ENCODE data around the gene CNBP.

DNA sequence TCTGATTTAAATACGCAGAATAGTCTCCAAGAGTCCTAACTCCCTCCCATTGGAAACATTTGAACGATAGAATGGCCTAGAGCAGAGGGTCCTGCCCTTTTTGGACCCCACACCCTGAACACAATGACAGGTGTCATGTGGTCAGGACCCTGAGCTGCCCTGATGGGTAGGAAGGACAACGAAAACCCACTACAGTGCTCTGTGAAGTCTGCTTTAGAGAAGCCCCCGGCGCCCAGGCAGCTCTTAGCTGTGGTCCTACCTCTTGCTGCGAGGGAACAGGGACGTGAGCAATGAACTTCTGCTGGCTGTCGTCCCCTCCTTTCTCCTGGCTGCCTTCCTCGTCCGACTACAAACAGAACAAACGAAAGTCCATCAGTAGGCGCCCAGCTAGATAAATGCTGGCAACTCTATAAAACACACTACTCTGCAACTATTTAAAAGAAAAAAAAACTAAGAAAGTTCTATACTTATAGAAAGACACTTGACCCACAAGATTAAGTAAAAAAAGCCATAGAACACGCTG is 53.3 kb downstream of the CNBP start:
- TF ChIP-seq GATA3 (IDR thresholded peaks at IDR 0.05; ENCODE audit: low read depth, low read length) (no peak), GATA2 (IDR thresholded peaks at IDR 0.05; ENCODE audit: low read depth, low read length) (no peak)
